Tibial nerve (tissue), 4 donors: ENCODE results near the gene ERC2. TPM values are rescaled to one million over a fixed set of nuclear protein-coding genes. Genes with fewer than 3 reads are reported as not detected.

Experiments
- DNase-seq, 2 donors: peaks; one replicate each; pipeline ENCODE4 v3.0.0-alpha.2; 2019; ENCODE audit warnings: low spot score in 2 of 2
- H3K27ac ChIP-seq, 4 donors: fragments of 200-600 bp; sonication (generic) in 3 of 4; one replicate each; pipeline ENCODE4 v1.5.1; 2017 to 2019; ENCODE audit warnings: mild to moderate bottlenecking in 1 of 4
- H3K27me3 ChIP-seq, 2 donors: fragments of 200-600 bp; sonication (generic) in 1 of 2; one replicate each; pipeline versions ENCODE4 v1.5.1 to v1.6.0; 2017 to 2019
- H3K36me3 ChIP-seq, 3 donors: fragments of 200-600 bp; sonication (generic); one replicate each; pipeline ENCODE4 v1.5.1; 2018 to 2019
- H3K4me1 ChIP-seq, 4 donors: fragments of 200-600 bp; sonication (generic) in 3 of 4; one replicate each; pipeline ENCODE4 v1.5.1; 2017 to 2019
- H3K4me3 ChIP-seq, 4 donors: fragments of 200-600 bp; sonication (generic) in 3 of 4; one replicate each; pipeline ENCODE4 v1.5.1; 2017 to 2019; ENCODE audit warnings: mild to moderate bottlenecking in 1 of 4, moderate library complexity in 1 of 4
- H3K9me3 ChIP-seq, 4 donors: fragments of 200-600 bp; sonication (generic) in 3 of 4; one replicate each; pipeline ENCODE4 v1.5.1; 2017 to 2019
- EP300 ChIP-seq, 2 donors: sonication (generic); formaldehyde crosslinking; IDR thresholded peaks; one replicate each; pipeline ENCODE4 v1.6.1; 2017; ENCODE audit warnings: antibody characterized with exemption in 2 of 2, mild to moderate bottlenecking in 1 of 2
- POLR2A ChIP-seq, 2 donors: fragments of 450-650 bp; IDR thresholded peaks; one replicate each; pipeline ENCODE4 v1.6.1; 2017; ENCODE audit warnings: antibody characterized with exemption in 2 of 2, mild to moderate bottlenecking in 2 of 2, moderate library complexity in 2 of 2
- WGBS, 2 donors: methylation state at CpG; one replicate each; pipeline ENCODE4 v1.1.5; 2018; 5-methylcytosine and 5-hydroxymethylcytosine counted together
- total RNA-seq, 4 donors: library from RNA; depleted of rRNA; stranded (reverse); fragments of >200 nt; gene quantifications; one replicate each; pipeline ENCODE4 v1.1.0, GENCODE V29; 2016
- TF ChIP-seq, protein P1 (sequence below), 5 experiments: fragments of 200-600 bp in 3 of 5; fragments of 450-650 bp in 2 of 5; sonication (generic) in 3 of 5; IDR thresholded peaks; one replicate each; pipeline ENCODE4 v1.5.1; 2016 to 2019; ENCODE audit warnings: antibody characterized with exemption in 5 of 5, mild to moderate bottlenecking in 3 of 5, moderate library complexity in 2 of 5

The ERC2 gene
- total RNA-seq, 4 donors from 2014 or later = 0.84 to 0.98 (median 0.90) TPM; not detected in 1

GRCh38 chr3:55910543-55910942 lies 557.7 kb downstream of the ERC2 start:
- H3K4me1 ChIP-seq = no peaks in the 10 kb centered on the region
- no peaks in the 10 kb centered on the region for H3K9me3 ChIP-seq
- no peaks in the 10 kb centered on the region for H3K27me3 ChIP-seq
- H3K27ac ChIP-seq = no peak overlapping the region
- 71 to 74% methylated on average over 1 of the region's 1 CpG for WGBS, 2 donors
- no peak for TF ChIP-seq EP300 (IDR thresholded peaks at IDR 0.05)
- TF ChIP-seq, protein P1, sequence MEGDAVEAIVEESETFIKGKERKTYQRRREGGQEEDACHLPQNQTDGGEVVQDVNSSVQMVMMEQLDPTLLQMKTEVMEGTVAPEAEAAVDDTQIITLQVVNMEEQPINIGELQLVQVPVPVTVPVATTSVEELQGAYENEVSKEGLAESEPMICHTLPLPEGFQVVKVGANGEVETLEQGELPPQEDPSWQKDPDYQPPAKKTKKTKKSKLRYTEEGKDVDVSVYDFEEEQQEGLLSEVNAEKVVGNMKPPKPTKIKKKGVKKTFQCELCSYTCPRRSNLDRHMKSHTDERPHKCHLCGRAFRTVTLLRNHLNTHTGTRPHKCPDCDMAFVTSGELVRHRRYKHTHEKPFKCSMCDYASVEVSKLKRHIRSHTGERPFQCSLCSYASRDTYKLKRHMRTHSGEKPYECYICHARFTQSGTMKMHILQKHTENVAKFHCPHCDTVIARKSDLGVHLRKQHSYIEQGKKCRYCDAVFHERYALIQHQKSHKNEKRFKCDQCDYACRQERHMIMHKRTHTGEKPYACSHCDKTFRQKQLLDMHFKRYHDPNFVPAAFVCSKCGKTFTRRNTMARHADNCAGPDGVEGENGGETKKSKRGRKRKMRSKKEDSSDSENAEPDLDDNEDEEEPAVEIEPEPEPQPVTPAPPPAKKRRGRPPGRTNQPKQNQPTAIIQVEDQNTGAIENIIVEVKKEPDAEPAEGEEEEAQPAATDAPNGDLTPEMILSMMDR (IDR thresholded peaks at IDR 0.05) = no peak
- TF ChIP-seq POLR2A (IDR thresholded peaks at IDR 0.05) = no peak
- no peak overlapping the region for H3K4me3 ChIP-seq
- no peaks in the 10 kb centered on the region for H3K36me3 ChIP-seq
- no peak for DNase-seq

- no peaks in the 10 kb centered on the region for H3K36me3 ChIP-seq
- H3K9me3 ChIP-seq = no peaks in the 10 kb centered on the region
- 72 to 82% methylated on average over 3 of the region's 3 CpGs for WGBS, 2 donors
- no peaks in the 10 kb centered on the region for H3K27me3 ChIP-seq
- DNase-seq = no peak
- no peak overlapping the region for H3K4me3 ChIP-seq
- no peak for TF ChIP-seq EP300 (IDR thresholded peaks at IDR 0.05)
- TF ChIP-seq, protein P1 (IDR thresholded peaks at IDR 0.05) = no peak
- no peak for TF ChIP-seq POLR2A (IDR thresholded peaks at IDR 0.05)
- no peak overlapping the region for H3K27ac ChIP-seq
- no peaks in the 10 kb centered on the region for H3K4me1 ChIP-seq
These were observed 558.9 kb downstream of the ERC2 start for GRCh38 chr3:55909373-55909772.

DNA sequence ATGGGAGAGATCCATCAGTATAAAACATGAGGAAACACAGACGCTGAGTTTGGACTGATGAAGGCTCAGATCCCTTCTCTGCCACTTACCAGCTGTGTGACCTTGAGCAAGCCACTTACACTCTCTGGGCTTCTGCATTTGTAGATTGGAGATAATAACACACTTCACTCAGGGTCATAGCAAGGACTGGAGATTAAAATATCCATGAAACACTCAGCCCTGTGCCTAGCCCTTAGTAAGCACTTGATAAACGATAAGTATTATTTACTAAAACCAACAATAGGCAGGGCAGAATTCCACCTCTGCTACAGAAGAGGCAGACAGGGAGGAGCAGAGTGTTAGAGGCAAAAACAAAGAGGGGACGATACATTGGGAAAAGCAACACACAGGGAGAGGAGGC lies 560.7 kb downstream of the ERC2 start:
- H3K27me3 ChIP-seq = no peaks in the 10 kb centered on the region
- H3K9me3 ChIP-seq = no peaks in the 10 kb centered on the region
- WGBS, 2 donors = 72 to 80% methylated on average over 3 of the region's 3 CpGs
- no peak for DNase-seq
- no peak overlapping the region for H3K27ac ChIP-seq
- no peak overlapping the region for H3K4me3 ChIP-seq
- TF ChIP-seq POLR2A (IDR thresholded peaks at IDR 0.05) (no peak), EP300 (IDR thresholded peaks at IDR 0.05) (no peak)
- TF ChIP-seq, protein P1 (IDR thresholded peaks at IDR 0.05) = no peak
- no peaks in the 10 kb centered on the region for H3K36me3 ChIP-seq
- no peaks in the 10 kb centered on the region for H3K4me1 ChIP-seq

GRCh38 chr3:55906896-55907295 lies 561.4 kb downstream of the ERC2 start:
- Histone ChIP-seq H3K36me3 (no peaks in the 10 kb centered on the region), H3K4me3 (no peak overlapping the region)
- 92 to 94% methylated on average over 3 of the region's 3 CpGs for WGBS, 2 donors

GRCh38 chr3:55904716-55905115 lies 563.6 kb downstream of the ERC2 start:
- TF ChIP-seq, protein P1 (IDR thresholded peaks at IDR 0.05) = no peak
- TF ChIP-seq POLR2A (IDR thresholded peaks at IDR 0.05) (no peak), EP300 (IDR thresholded peaks at IDR 0.05) (no peak)
- Histone ChIP-seq H3K27ac (no peak overlapping the region), H3K27me3 (no peaks in the 10 kb centered on the region), H3K36me3 (no peaks in the 10 kb centered on the region), H3K4me3 (no peak overlapping the region), H3K4me1 (no peaks in the 10 kb centered on the region), H3K9me3 (no peaks in the 10 kb centered on the region)
- DNase-seq = no peak
- WGBS, 2 donors = 81 to 82% methylated on average over 6 of the region's 6 CpGs

More at GRCh38 chr3:55906896-55907295, 561.4 kb downstream of the ERC2 start:
- H3K4me1 ChIP-seq = no peaks in the 10 kb centered on the region
- TF ChIP-seq, protein P1 (IDR thresholded peaks at IDR 0.05) = no peak
- TF ChIP-seq EP300 (IDR thresholded peaks at IDR 0.05) = no peak
- TF ChIP-seq POLR2A (IDR thresholded peaks at IDR 0.05) = no peak
- no peak for DNase-seq
- no peak overlapping the region for H3K27ac ChIP-seq
- H3K9me3 ChIP-seq = no peaks in the 10 kb centered on the region
- H3K27me3 ChIP-seq = no peaks in the 10 kb centered on the region
